Panc1 (cell line): ENCODE results near the gene AATK. TPM values are rescaled to one million over a fixed set of nuclear protein-coding genes. Genes with fewer than 3 reads are reported as not detected.

Source experiments
- ATAC-seq: fragments of 200-7000 bp; cut with Tn5 transposase; 2 replicates; pipeline ENCODE4 v1.9.1; 2020; ENCODE audit warnings: mild to moderate bottlenecking, moderate library complexity
- BruUV-seq: library from RNA; stranded (reverse); fragments of 400-500 nt; replicated peaks from 2 replicates; lab custom pipeline; 2021; lab: Mats Ljungman, UMichigan
- CTCF ChIA-PET: fragments of 300-600 bp; sonication (Branson Sonifier 250); formaldehyde crosslinking; loops from one replicate; lab custom pipeline; 2022; ENCODE audit warnings: antibody characterized with exemption; lab: Charles Lee
- POLR2A ChIA-PET: fragments of 300-600 bp; sonication (Branson Sonifier 250); formaldehyde crosslinking; loops from one replicate; lab custom pipeline; 2022; ENCODE audit warnings: antibody characterized with exemption; lab: Charles Lee
- DNase-seq: peaks from one replicate; pipeline ENCODE4 v3.0.0-alpha.2; 2010; ENCODE audit warnings: low read depth, low spot score
- H3K27ac ChIP-seq: 2 replicates; pipeline ENCODE4 v1.5.1; 2011; ENCODE audit warnings: mild to moderate bottlenecking, low read length, inconsistent platforms
- H3K27me3 ChIP-seq: fragments of 200-500 bp; sonication (Bioruptor generic); 2 replicates; pipeline ENCODE4 v1.6.0; 2014; ENCODE audit warnings: low read length, inconsistent platforms; ENCODE audit not compliant: control insufficient read depth, insufficient read depth
- H3K36me3 ChIP-seq: fragments of 200-500 bp; sonication (Bioruptor generic); 2 replicates; pipeline ENCODE4 v1.5.1; 2014; ENCODE audit warnings: inconsistent platforms, mild to moderate bottlenecking, low read length, moderate library complexity; ENCODE audit not compliant: control insufficient read depth, insufficient read depth
- H3K4me1 ChIP-seq: 2 replicates; pipeline ENCODE4 v1.5.1; 2011; ENCODE audit warnings: inconsistent platforms, mild to moderate bottlenecking, low read length, moderate library complexity; ENCODE audit not compliant: control insufficient read depth, insufficient read depth
- H3K4me3 ChIP-seq, 2 experiments: 2 replicates each; pipeline ENCODE4 v1.5.1; 2011 to 2012; ENCODE audit warnings: low read depth in 2 of 2, low read length in 2 of 2, mild to moderate bottlenecking in 2 of 2, inconsistent platforms in 1 of 2, moderate library complexity in 1 of 2
- H3K9me3 ChIP-seq: fragments of 200-500 bp; sonication (Bioruptor generic); 2 replicates; pipeline ENCODE4 v1.5.1; 2014; ENCODE audit warnings: low read depth, mild to moderate bottlenecking, inconsistent platforms, low read length, moderate library complexity; ENCODE audit not compliant: control insufficient read depth, insufficient read depth
- POLR2AphosphoS5 ChIP-seq: IDR thresholded peaks from 2 replicates; pipeline ENCODE4 v1.6.1; 2012; ENCODE audit warnings: mild to moderate bottlenecking, low read depth, low read length, moderate library complexity
- REST ChIP-seq, 2 experiments: IDR thresholded peaks; 2 replicates each; pipeline ENCODE4 v1.6.1; 2011 to 2012; ENCODE audit warnings: low read depth in 2 of 2, control low read depth in 1 of 2, low read length in 1 of 2, mild to moderate bottlenecking in 1 of 2, moderate library complexity in 1 of 2; ENCODE audit not compliant: insufficient read depth in 1 of 2
- SIN3A ChIP-seq: IDR thresholded peaks from 2 replicates; pipeline ENCODE4 v1.6.1; 2012; ENCODE audit warnings: low read depth, mild to moderate bottlenecking, low read length, moderate library complexity, borderline replicate concordance; ENCODE audit not compliant: insufficient read depth
- TCF7L2 ChIP-seq: IDR thresholded peaks from 2 replicates; pipeline ENCODE4 v1.6.1; 2011; ENCODE audit warnings: mild to moderate bottlenecking, low read depth, low read length, inconsistent platforms
- in situ Hi-C: cut with HindIII; loops from 2 replicates; pipeline ENCODE4 v1.10.0; 2016; ENCODE audit warnings: low sequenced_read_pairs, low pct_unique_long_range_greater_than_20kb
- intact Hi-C: fragments of 100-400 bp; cut with micrococcal nuclease; formaldehyde crosslinking; loops from one replicate; pipeline ENCODE4 v1.10.0; 2022; ENCODE audit not compliant: unreplicated experiment
- total RNA-seq: library from RNA; stranded (reverse); gene quantifications from one replicate; pipeline ENCODE4 v1.2.1, GENCODE V29; 2021; ENCODE audit not compliant: unreplicated experiment
- TF ChIP-seq, protein P1 (sequence below): fragments of 450-650 bp; IDR thresholded peaks from 2 replicates; pipeline ENCODE4 v1.5.1; 2017; ENCODE audit warnings: mild to moderate bottlenecking

The AATK gene
- total RNA-seq, 1 experiment from 2014 or later: 3.7 TPM

DNA sequence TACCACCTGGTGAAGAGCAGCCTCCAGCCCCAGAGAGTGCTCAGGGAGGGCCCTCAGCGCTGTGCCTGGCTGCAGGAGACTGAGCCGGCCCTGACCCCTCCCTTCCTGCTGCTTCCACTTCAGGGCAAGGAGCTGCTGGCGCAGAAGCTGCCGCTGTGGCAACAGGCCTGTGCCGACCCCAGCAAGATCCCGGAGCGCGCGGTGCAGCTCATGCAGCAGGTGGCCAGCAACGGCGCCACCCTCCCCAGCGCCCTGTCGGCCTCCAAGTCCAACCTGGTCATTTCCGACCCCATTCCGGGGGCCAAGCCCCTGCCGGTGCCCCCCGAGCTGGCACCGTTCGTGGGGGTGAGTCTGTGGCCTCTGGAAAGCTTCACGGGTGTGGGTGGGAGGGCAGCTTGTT, 62.6 kb downstream of the AATK start:
- ATAC-seq (no peak), DNase-seq (no peak)
- Histone ChIP-seq H3K27ac (no peak overlapping the region), H3K27me3 (no peaks in the 10 kb centered on the region), H3K4me1 (peaks cover 7% of the 10 kb centered on the region), H3K4me3 (no peak overlapping the region), H3K9me3 (no peaks in the 10 kb centered on the region), H3K36me3 (no peaks in the 10 kb centered on the region; the same call in 1 of the 2 replicates)
- ChIA-PET POLR2A (no interaction called here), CTCF (interaction anchor here (0.6 to 1.0 kb wide), 2 partner anchors 12 to 82 kb away, joined by 3 to 7 read pairs; no protein-coding TSS in a partner anchor)
- in situ Hi-C loops: no loop called here
- no TSS peak for BruUV-seq
- TF ChIP-seq, protein P1, sequence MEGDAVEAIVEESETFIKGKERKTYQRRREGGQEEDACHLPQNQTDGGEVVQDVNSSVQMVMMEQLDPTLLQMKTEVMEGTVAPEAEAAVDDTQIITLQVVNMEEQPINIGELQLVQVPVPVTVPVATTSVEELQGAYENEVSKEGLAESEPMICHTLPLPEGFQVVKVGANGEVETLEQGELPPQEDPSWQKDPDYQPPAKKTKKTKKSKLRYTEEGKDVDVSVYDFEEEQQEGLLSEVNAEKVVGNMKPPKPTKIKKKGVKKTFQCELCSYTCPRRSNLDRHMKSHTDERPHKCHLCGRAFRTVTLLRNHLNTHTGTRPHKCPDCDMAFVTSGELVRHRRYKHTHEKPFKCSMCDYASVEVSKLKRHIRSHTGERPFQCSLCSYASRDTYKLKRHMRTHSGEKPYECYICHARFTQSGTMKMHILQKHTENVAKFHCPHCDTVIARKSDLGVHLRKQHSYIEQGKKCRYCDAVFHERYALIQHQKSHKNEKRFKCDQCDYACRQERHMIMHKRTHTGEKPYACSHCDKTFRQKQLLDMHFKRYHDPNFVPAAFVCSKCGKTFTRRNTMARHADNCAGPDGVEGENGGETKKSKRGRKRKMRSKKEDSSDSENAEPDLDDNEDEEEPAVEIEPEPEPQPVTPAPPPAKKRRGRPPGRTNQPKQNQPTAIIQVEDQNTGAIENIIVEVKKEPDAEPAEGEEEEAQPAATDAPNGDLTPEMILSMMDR: no peak
- TF ChIP-seq REST (IDR thresholded peaks at IDR 0.05; ENCODE audit: insufficient read depth in 1 of 2, low read depth in 2 of 2, low read length in 1 of 2) (no peak), POLR2AphosphoS5 (no peak), TCF7L2 (no peak), SIN3A (no peak)
- intact Hi-C loops: no loop called here

GRCh38 chr17:81102869-81103268, 63.2 kb downstream of the AATK start:
- Histone ChIP-seq H3K36me3 (no peaks in the 10 kb centered on the region; the same call in 1 of the 2 replicates), H3K4me3 (no peak overlapping the region), H3K9me3 (no peaks in the 10 kb centered on the region), H3K27me3 (no peaks in the 10 kb centered on the region), H3K4me1 (peaks cover 12% of the 10 kb centered on the region), H3K27ac (no peak overlapping the region)
- ATAC-seq (no peak), DNase-seq (no peak)
- BruUV-seq: no TSS peak
- TF ChIP-seq, protein P1: no peak
- TF ChIP-seq POLR2AphosphoS5 (no peak), REST (IDR thresholded peaks at IDR 0.05; ENCODE audit: insufficient read depth in 1 of 2, low read depth in 2 of 2, low read length in 1 of 2) (no peak), TCF7L2 (no peak), SIN3A (no peak)
- in situ Hi-C loops: no loop called here
- ChIA-PET POLR2A (no interaction called here), CTCF (no interaction called here)
- intact Hi-C loops: no loop called here
